ENCODE measurements around the gene GJB5.

- TF ChIP-seq EP300 (IDR thresholded peaks at IDR 0.05) (no peak), POLR2A (IDR thresholded peaks at IDR 0.05) (no peak), POLR2AphosphoS5 (IDR thresholded peaks at IDR 0.05) (no peak)
- TF ChIP-seq, protein P1, sequence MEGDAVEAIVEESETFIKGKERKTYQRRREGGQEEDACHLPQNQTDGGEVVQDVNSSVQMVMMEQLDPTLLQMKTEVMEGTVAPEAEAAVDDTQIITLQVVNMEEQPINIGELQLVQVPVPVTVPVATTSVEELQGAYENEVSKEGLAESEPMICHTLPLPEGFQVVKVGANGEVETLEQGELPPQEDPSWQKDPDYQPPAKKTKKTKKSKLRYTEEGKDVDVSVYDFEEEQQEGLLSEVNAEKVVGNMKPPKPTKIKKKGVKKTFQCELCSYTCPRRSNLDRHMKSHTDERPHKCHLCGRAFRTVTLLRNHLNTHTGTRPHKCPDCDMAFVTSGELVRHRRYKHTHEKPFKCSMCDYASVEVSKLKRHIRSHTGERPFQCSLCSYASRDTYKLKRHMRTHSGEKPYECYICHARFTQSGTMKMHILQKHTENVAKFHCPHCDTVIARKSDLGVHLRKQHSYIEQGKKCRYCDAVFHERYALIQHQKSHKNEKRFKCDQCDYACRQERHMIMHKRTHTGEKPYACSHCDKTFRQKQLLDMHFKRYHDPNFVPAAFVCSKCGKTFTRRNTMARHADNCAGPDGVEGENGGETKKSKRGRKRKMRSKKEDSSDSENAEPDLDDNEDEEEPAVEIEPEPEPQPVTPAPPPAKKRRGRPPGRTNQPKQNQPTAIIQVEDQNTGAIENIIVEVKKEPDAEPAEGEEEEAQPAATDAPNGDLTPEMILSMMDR (IDR thresholded peaks at IDR 0.05) = no peak
Observed at GRCh38 chr1:34711485-34711884, 43.4 kb upstream of the GJB5 start.
